ENCODE measurements around the gene TRAM2.
"Not testable (repeated sequence)": the region's sequence is repeated elsewhere in the genome, so short reads cannot be mapped to it uniquely, and the experiment has no call there.

Gene TRAM2

DNA sequence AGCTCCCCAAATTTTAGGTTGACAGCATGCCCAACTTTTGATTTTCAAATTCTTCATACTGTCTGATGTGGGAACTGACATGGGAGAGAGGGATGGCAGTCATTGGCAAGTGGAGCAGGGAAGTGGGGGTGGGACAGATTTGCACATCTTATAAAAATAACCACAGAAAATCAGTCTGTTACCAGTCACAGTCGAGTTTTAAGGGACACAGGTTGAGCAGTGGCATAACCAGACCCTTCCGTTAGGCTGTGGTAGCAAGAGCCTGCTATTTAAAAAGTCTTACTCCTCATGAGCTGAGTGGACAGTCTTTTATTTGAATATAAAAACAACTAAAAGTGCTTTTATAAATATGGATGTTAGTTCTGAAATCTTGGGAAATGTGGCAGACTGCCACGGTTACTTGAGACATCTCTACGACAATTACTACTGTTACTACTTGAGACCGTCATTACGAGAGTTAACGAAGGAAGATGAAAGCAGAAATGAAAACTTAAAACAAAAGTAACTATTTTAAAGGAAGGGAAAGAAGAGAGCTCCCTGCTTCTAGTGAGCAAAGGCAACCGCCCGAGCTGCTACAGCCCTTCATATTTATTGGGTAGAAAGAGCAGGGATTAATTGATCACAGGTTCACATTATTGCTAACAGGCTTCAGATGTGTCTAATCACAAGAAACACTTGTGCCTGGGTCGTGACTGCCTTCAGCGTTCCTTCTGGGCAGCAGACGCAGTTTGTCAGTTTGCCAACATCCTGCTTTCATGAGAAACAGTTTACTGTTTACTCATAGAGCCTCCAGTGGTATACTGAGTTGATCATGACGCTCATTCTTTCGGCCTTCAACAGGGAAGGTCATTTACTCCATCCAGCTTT, 85.4 kb downstream of the TRAM2 start:
- Histone ChIP-seq H3K27ac (no peak overlapping the region), H3K4me3 (no peak overlapping the region)
- TF ChIP-seq, protein P1, sequence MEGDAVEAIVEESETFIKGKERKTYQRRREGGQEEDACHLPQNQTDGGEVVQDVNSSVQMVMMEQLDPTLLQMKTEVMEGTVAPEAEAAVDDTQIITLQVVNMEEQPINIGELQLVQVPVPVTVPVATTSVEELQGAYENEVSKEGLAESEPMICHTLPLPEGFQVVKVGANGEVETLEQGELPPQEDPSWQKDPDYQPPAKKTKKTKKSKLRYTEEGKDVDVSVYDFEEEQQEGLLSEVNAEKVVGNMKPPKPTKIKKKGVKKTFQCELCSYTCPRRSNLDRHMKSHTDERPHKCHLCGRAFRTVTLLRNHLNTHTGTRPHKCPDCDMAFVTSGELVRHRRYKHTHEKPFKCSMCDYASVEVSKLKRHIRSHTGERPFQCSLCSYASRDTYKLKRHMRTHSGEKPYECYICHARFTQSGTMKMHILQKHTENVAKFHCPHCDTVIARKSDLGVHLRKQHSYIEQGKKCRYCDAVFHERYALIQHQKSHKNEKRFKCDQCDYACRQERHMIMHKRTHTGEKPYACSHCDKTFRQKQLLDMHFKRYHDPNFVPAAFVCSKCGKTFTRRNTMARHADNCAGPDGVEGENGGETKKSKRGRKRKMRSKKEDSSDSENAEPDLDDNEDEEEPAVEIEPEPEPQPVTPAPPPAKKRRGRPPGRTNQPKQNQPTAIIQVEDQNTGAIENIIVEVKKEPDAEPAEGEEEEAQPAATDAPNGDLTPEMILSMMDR (IDR thresholded peaks at IDR 0.05), result no peak
- no peak for DNase-seq (ENCODE audit: low spot score)

- H3K27ac ChIP-seq, result no peak overlapping the region
- H3K4me3 ChIP-seq, result no peak overlapping the region
- TF ChIP-seq, protein P1 (IDR thresholded peaks at IDR 0.05), result no peak
- no peak for DNase-seq (ENCODE audit: low spot score)
Measured at GRCh38 chr6:52489881-52490280, 87.0 kb downstream of the TRAM2 start.

DNA sequence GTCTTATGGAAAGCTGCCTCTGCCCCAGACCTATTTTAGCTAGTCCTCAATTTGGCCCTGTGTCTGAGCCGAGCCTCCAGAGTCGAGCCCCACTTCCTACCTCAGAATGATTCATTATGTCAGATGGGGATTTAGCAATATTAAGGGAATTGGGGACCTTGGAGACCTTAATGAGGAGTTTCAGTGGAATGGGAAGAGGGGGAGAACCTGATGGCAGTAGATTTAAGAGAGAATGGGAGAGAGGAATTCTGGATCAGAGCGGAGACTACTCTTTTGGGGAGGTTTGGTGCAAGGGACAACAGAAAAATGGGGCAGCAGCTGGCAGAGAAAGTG, 93.2 kb downstream of the TRAM2 start:
- TF ChIP-seq, protein P1 (IDR thresholded peaks at IDR 0.05), result no peak
- no peak for DNase-seq (ENCODE audit: low spot score)
- no peak overlapping the region for H3K27ac ChIP-seq
- H3K4me3 ChIP-seq, result no peak overlapping the region

- TF ChIP-seq, protein P1 (IDR thresholded peaks at IDR 0.05), result no peak
- Histone ChIP-seq H3K4me3 (no peak overlapping the region), H3K27ac (no peak overlapping the region)
Measured at GRCh38 chr6:52482903-52483670, 93.8 kb downstream of the TRAM2 start.

GRCh38 chr6:52475307-52475706, 101.6 kb downstream of the TRAM2 start:
- DNase-seq (ENCODE audit: low spot score), result no peak
- no peak overlapping the region for H3K4me3 ChIP-seq
- TF ChIP-seq, protein P1 (IDR thresholded peaks at IDR 0.05), result no peak
- no peak overlapping the region for H3K27ac ChIP-seq

More at GRCh38 chr6:52482903-52483670, 93.8 kb downstream of the TRAM2 start:
- no peak for DNase-seq (ENCODE audit: low spot score)

GRCh38 chr6:52474173-52474572, 102.7 kb downstream of the TRAM2 start:
- DNase-seq (ENCODE audit: low spot score), result no peak
- TF ChIP-seq, protein P1 (IDR thresholded peaks at IDR 0.05), result no peak
- Histone ChIP-seq H3K4me3 (no peak overlapping the region), H3K27ac (no peak overlapping the region)

DNA sequence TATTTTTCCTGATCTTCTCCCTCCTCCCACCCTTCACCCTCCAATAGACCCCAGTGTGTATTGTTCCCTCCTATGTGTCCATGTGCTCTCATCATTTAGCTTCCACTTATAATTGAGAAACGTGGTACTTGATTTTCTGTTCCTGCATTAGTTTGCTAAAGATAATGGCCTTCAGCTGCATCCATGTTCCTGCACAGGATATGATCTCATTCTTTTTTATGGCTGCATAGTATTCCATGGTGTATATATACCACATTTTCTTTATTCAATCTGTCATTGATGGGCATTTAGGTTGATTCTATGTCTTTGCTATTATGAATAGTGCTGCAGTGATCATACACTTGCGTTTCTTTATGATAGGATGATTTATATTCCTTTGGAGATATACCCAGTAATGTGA, 115.7 kb downstream of the TRAM2 start:
- H3K27ac ChIP-seq; DNase-seq (ENCODE audit: low spot score); H3K4me3 ChIP-seq: not testable (repeated sequence)
